Loucy (cell line): ENCODE measurements around the gene B3GLCT.
"Not testable (repeated sequence)": the region's sequence is repeated elsewhere in the genome, so short reads cannot be mapped to it uniquely, and the experiment has no call there.

Experiments used
- CTCF ChIP-seq: fragments of 200-600 bp; sonication (generic); conservative IDR thresholded peaks from 2 replicates; pipeline ENCODE4 v1.5.1; 2014; ENCODE audit warnings: mild to moderate bottlenecking, antibody characterized with exemption, low read length
- EZH2phosphoT487 ChIP-seq: fragments of 200-600 bp; IDR thresholded peaks from 2 replicates; pipeline ENCODE4 v1.6.1; 2018; ENCODE audit warnings: antibody characterized with exemption, mild to moderate bottlenecking, moderate library complexity, borderline replicate concordance

GRCh38 chr13:31216916-31217315, 17.1 kb downstream of the B3GLCT start:
- TF ChIP-seq CTCF, EZH2phosphoT487: not testable (repeated sequence)
